Left ventricle myocardium inferior (tissue), 1 donor: ENCODE data around the gene BRD3OS. TPM values are rescaled to one million over a fixed set of nuclear protein-coding genes. Genes with fewer than 3 reads are reported as not detected.

Experiments used
- DNase-seq: peaks from one replicate; pipeline ENCODE4 v3.0.0-alpha.2; 2020
- H3K27ac ChIP-seq: fragments of 200-600 bp; replicated peaks from 2 replicates; pipeline ENCODE4 v1.8.0; 2021
- H3K27me3 ChIP-seq: fragments of 200-600 bp; 2 replicates; pipeline ENCODE4 v1.8.0; 2021; ENCODE audit warnings: low read depth
- H3K36me3 ChIP-seq: fragments of 200-600 bp; 2 replicates; pipeline ENCODE4 v1.8.0; 2021
- H3K4me1 ChIP-seq: fragments of 200-600 bp; 2 replicates; pipeline ENCODE4 v1.8.0; 2021
- H3K4me3 ChIP-seq: fragments of 200-600 bp; 2 replicates; pipeline ENCODE4 v1.8.0; 2021; ENCODE audit warnings: mild to moderate bottlenecking, moderate library complexity
- H3K9me3 ChIP-seq: fragments of 200-600 bp; replicated peaks from 2 replicates; pipeline ENCODE4 v1.8.0; 2021
- CTCF ChIP-seq: fragments of 200-600 bp; IDR thresholded peaks from 2 replicates; pipeline ENCODE4 v1.8.0; 2021; ENCODE audit warnings: antibody characterized with exemption, mild to moderate bottlenecking, borderline replicate concordance
- intact Hi-C: fragments of 100-400 bp; cut with micrococcal nuclease; formaldehyde crosslinking; loops from one replicate; pipeline ENCODE4 v1.11.0; 2022
- total RNA-seq: library from RNA; stranded (reverse); fragmentation: NEBNext Ultra II Directional; extraction: Animal tissue kit (Norgen Biotek cat#: 25700); gene quantifications from one replicate; pipeline ENCODE4 v1.2.1, GENCODE V29; 2021
- donor health status: DM: no; HTN: yes; CAD: no; lungs with severe emphysema.

Gene BRD3OS
- total RNA-seq, 1 donor from 2014 or later: 5.7 TPM

- Histone ChIP-seq H3K4me1 (peaks cover 31% of the 10 kb centered on the region), H3K36me3 (no peaks in the 10 kb centered on the region), H3K9me3 (no peaks in the 10 kb centered on the region), H3K27me3 (no peaks in the 10 kb centered on the region), H3K4me3 (peak overlapping the region; percentile 56), H3K27ac (peak overlapping the region; percentile 56)
- no peak for TF ChIP-seq CTCF
- intact Hi-C loops: no loop called here
- DNase-seq: peak; percentile 2
Measured at GRCh38 chr9:133978226-133978898, 46.9 kb upstream of the BRD3OS start.

- no peak for TF ChIP-seq CTCF
- intact Hi-C loops: no loop called here
- Histone ChIP-seq H3K36me3 (no peaks in the 10 kb centered on the region), H3K9me3 (no peaks in the 10 kb centered on the region), H3K27ac (peak overlapping the region; percentile 56), H3K4me1 (peaks cover 31% of the 10 kb centered on the region), H3K27me3 (no peaks in the 10 kb centered on the region), H3K4me3 (peak overlapping the region; percentile 56)
- no peak for DNase-seq
Measured at GRCh38 chr9:133978899-133979272, 46.4 kb upstream of the BRD3OS start.

GRCh38 chr9:133979273-133979920 lies 45.9 kb upstream of the BRD3OS start:
- intact Hi-C loops: no loop called here
- Histone ChIP-seq H3K27me3 (no peaks in the 10 kb centered on the region), H3K4me1 (peaks cover 31% of the 10 kb centered on the region), H3K4me3 (peak overlapping the region; percentile 56), H3K36me3 (no peaks in the 10 kb centered on the region), H3K9me3 (no peaks in the 10 kb centered on the region), H3K27ac (peak overlapping the region; percentile 56)
- DNase-seq: peak; percentile 62
- TF ChIP-seq CTCF: no peak

GRCh38 chr9:133979921-133980863 lies 45.1 kb upstream of the BRD3OS start:
- DNase-seq: peak; percentile 14
- no peaks in the 10 kb centered on the region for H3K9me3 ChIP-seq
- no peaks in the 10 kb centered on the region for H3K27me3 ChIP-seq
- H3K36me3 ChIP-seq: no peaks in the 10 kb centered on the region
- intact Hi-C loops: no loop called here
- peak overlapping the region; percentile 56 for H3K27ac ChIP-seq
- peaks cover 31% of the 10 kb centered on the region for H3K4me1 ChIP-seq
- peak overlapping the region; percentile 56 for H3K4me3 ChIP-seq
- no peak for TF ChIP-seq CTCF

GRCh38 chr9:133980864-133981588 lies 44.3 kb upstream of the BRD3OS start:
- no peak overlapping the region for H3K4me3 ChIP-seq
- peaks cover 31% of the 10 kb centered on the region for H3K4me1 ChIP-seq
- TF ChIP-seq CTCF: no peak
- H3K27ac ChIP-seq: no peak overlapping the region
- peak; percentile 2 for DNase-seq
- H3K36me3 ChIP-seq: no peaks in the 10 kb centered on the region
- intact Hi-C loops: no loop called here
- H3K9me3 ChIP-seq: no peaks in the 10 kb centered on the region
- no peaks in the 10 kb centered on the region for H3K27me3 ChIP-seq
